VCaP (cell line): ENCODE measurements around the gene CPLANE2.

Source experiments
- H3K27ac ChIP-seq: fragments of 450-650 bp; 2 replicates; pipeline ENCODE4 v1.5.1; 2017
- CTCF ChIP-seq: fragments of 450-650 bp; conservative IDR thresholded peaks from 2 replicates; pipeline ENCODE4 v1.5.1; 2017; ENCODE audit warnings: mild to moderate bottlenecking, moderate library complexity

CPLANE2 gene

DNA sequence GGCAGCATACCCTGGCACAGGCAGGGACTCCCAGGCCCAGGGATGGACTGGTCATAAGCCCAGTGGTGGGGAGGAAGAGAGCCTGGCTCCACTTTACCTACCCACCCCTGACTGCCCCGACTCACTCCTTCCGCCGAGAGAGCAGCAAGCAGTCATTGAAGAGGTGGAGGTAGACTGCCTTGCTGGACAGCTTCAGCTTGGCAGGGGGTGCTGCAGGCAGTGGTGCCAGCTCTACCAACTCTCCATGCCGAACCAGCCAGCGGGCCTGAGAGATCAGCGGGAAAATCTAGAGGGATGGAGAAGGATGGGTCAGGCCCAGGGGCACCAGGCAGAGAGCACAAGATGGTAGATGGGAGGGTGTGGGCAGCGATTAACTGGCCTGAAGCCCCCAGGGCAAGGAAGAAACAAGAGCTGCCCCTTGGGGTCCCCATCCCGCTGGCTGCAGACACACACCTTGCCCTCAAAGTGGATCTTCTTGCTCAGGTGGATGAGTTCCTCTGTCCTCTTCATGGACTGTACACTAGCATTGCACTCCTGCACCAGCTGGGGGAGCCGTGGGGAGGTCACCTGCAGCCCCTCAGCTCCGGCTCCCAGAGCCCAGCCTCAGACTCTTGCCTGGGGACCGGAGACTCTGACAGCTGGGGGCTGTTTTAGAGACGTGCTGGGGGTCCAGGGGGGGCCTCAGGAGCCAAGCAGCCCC, 32.2 kb downstream of the CPLANE2 start:
- H3K27ac ChIP-seq = no peak overlapping the region
- peak; percentile 40 for TF ChIP-seq CTCF

- no peak for TF ChIP-seq CTCF
- H3K27ac ChIP-seq = no peak overlapping the region
Observed at GRCh38 chr1:16204216-16204615, 32.8 kb downstream of the CPLANE2 start.

- no peak overlapping the region for H3K27ac ChIP-seq
- no peak for TF ChIP-seq CTCF
Observed at GRCh38 chr1:16203550-16203949, 33.4 kb downstream of the CPLANE2 start.

GRCh38 chr1:16202281-16203210, 34.4 kb downstream of the CPLANE2 start:
- H3K27ac ChIP-seq = no peak overlapping the region
- no peak for TF ChIP-seq CTCF

- no peak overlapping the region for H3K27ac ChIP-seq
- TF ChIP-seq CTCF = no peak
Observed at GRCh38 chr1:16199700-16200099, 37.3 kb downstream of the CPLANE2 start.

DNA sequence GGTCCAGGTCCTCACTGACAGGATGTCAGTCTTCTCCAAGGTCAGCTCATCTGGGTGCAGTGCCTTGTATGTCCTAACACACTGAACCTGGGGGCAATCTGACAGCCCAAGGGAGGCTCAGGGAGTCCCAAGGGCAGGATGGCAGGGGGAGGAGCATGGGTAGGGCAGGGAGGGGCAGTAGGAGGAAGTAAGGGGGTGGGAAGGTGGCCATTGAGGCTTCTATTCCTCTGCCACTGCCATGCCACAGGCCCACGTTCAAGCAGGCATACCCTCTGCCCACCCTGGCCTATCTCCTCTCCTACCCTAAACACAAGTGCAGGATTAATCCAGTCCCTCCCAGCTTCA, 37.9 kb downstream of the CPLANE2 start:
- no peak overlapping the region for H3K27ac ChIP-seq
- no peak for TF ChIP-seq CTCF

DNA sequence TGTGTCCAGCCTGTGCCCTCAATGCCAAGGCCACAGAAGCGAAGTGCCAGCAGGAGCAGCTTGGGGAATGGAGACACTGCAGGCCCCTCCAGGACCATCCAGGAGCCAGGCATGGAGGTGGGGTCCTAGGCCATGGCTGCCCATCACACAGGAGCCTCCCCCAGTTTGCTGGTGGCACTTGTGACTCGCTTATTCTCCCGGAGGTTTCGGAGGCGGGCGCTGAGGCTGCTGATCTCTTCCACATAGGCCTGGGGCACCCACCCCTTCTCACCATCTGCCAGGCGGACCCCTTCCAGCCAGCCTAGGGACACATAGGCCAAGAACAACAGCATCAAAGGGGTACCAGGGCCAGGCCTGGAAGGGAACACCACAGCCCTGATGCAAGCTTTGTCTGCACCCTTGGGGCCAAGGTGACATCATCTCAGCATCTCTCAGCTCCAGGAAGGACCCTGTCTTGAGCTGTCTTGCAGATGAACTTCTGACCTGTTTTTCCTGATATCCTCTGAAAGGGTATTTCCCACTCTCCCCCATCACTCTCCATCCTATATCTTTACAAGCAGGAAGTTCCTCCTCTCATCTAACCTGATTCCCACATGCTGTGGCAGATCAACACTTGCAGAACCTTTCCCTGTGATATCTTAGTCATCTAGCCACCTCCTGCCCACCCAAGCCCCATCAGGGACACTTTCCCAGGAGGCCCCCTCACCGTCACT, 38.4 kb downstream of the CPLANE2 start:
- no peak overlapping the region for H3K27ac ChIP-seq

More for the DNA sequence above, 38.4 kb downstream of the CPLANE2 start:
- TF ChIP-seq CTCF = no peak
